Right lobe of liver (tissue), 4 donors: ENCODE measurements around the gene CGB3.
"Not testable (repeated sequence)": the region's sequence is repeated elsewhere in the genome, so short reads cannot be mapped to it uniquely, and the experiment has no call there.

Experiments used
- CTCF ChIP-seq, 4 donors: fragments of 200-600 bp in 3 of 4; fragments of 450-650 bp in 1 of 4; IDR thresholded peaks; one replicate each; pipeline versions ENCODE4 v1.5.1 to v1.8.0; 2016 to 2022; ENCODE audit warnings: antibody characterized with exemption in 4 of 4, mild to moderate bottlenecking in 2 of 4
- POLR2A ChIP-seq: fragments of 450-650 bp; IDR thresholded peaks from one replicate; pipeline ENCODE4 v1.6.1; 2017; ENCODE audit warnings: antibody characterized with exemption, mild to moderate bottlenecking
- donor health status: DM: no; HTN: no; CAD: no.
- donor health status: DM: no; HTN: no; CAD: no.
- donor health status: DM: no; HTN: yes; CAD: no.

GRCh38 chr19:49043548-49043947, 19.4 kb upstream of the CGB3 start, which contains the start of gene CGB5:
- not testable (repeated sequence) for TF ChIP-seq CTCF (IDR thresholded peaks at IDR 0.05); POLR2A
